ENCODE measurements around the gene LAMA2. TPM values are rescaled to one million over a fixed set of nuclear protein-coding genes. Genes with fewer than 3 reads are reported as not detected.

Gene LAMA2
- 0.23 and 0.30 TPM in 2 replicates for total RNA-seq

GRCh38 chr6:128882991-128883611 is at the start of gene LAMA2:
Gene LAMA2 (plus strand): TSS chr6:128883138. CDS start chr6:128883246, 108 bp downstream.

Measured in hair follicular keratinocyte (primary cell).